Activated CD8-positive, alpha-beta T cell treated with anti-CD3 and anti-CD28 coated beads, Interleukin-2, amount 10 ng/mL, durations not matched to agents 7 days and 5 days (primary cell): Measurements from ENCODE around the gene MARCHF6. TPM values are rescaled to one million over a fixed set of nuclear protein-coding genes. Genes with fewer than 3 reads are reported as not detected.
"Not testable (repeated sequence)": the region's sequence is repeated elsewhere in the genome, so short reads cannot be mapped to it uniquely, and the experiment has no call there.

ENCODE experiments used
- ATAC-seq: fragments of 150-1000 bp; cut with Tn5 transposase; one replicate; pipeline ENCODE4 v1.10.0; 2021; ENCODE audit warnings: moderate library complexity
- CTCF ChIA-PET: fragments of 350-600 bp; sonication (Branson Sonifier 250); formaldehyde crosslinking; loops from one replicate; lab custom pipeline; 2021; ENCODE audit warnings: antibody characterized with exemption; lab: Charles Lee
- POLR2A ChIA-PET: fragments of 350-600 bp; sonication (Branson Sonifier 250); formaldehyde crosslinking; loops from one replicate; lab custom pipeline; 2021; ENCODE audit warnings: antibody characterized with exemption; lab: Charles Lee
- DNase-seq: peaks from one replicate; pipeline ENCODE4 v3.0.0-alpha.2; 2020
- H3K27ac Mint-ChIP-seq: one replicate; pipeline ENCODE4 v1.8.0; 2021; ENCODE audit warnings: mild to moderate bottlenecking, mixed read lengths
- H3K27me3 Mint-ChIP-seq: one replicate; pipeline ENCODE4 v1.8.0; 2021; ENCODE audit warnings: low read depth, mixed read lengths
- H3K36me3 Mint-ChIP-seq: one replicate; pipeline ENCODE4 v1.8.0; 2021; ENCODE audit warnings: low read depth, mixed read lengths
- H3K4me1 Mint-ChIP-seq: one replicate; pipeline ENCODE4 v1.8.0; 2021; ENCODE audit warnings: low read depth, mixed read lengths
- H3K4me3 Mint-ChIP-seq: one replicate; pipeline ENCODE4 v1.8.0; 2021; ENCODE audit warnings: mild to moderate bottlenecking, mixed read lengths
- H3K9me3 Mint-ChIP-seq: one replicate; pipeline ENCODE4 v1.8.0; 2022; ENCODE audit warnings: mixed read lengths; ENCODE audit not compliant: insufficient read depth
- total RNA-seq, 2 experiments: library from RNA; stranded (reverse); gene quantifications; one replicate each; pipeline ENCODE4 v1.2.3, GENCODE V29; 2021

The MARCHF6 gene
- total RNA-seq, 2 experiments from 2014 or later = 72.2 to 80.5 TPM

GRCh38 chr5:10339058-10339811 is 14.3 kb upstream of the MARCHF6 start:
- Mint-ChIP-seq H3K9me3 (no peaks in the 10 kb centered on the region), H3K27ac (no peak overlapping the region), H3K27me3 (peaks cover 11% of the 10 kb centered on the region), H3K4me3 (no peak overlapping the region), H3K36me3 (no peaks in the 10 kb centered on the region), H3K4me1 (no peaks in the 10 kb centered on the region)
- ATAC-seq = no peak
- POLR2A ChIA-PET = no interaction called here
- CTCF ChIA-PET = no interaction called here
- DNase-seq = peak; percentile 12

GRCh38 chr5:10339958-10340357 is 13.5 kb upstream of the MARCHF6 start:
- H3K4me1 Mint-ChIP-seq = no peaks in the 10 kb centered on the region
- ATAC-seq (no peak), DNase-seq (peak; percentile 9)
- ChIA-PET CTCF (no interaction called here), POLR2A (no interaction called here)
- H3K4me3 Mint-ChIP-seq = no peak overlapping the region
- no peak overlapping the region for H3K27ac Mint-ChIP-seq
- no peaks in the 10 kb centered on the region for H3K36me3 Mint-ChIP-seq
- peaks cover 3% of the 10 kb centered on the region for H3K27me3 Mint-ChIP-seq
- no peaks in the 10 kb centered on the region for H3K9me3 Mint-ChIP-seq

DNA sequence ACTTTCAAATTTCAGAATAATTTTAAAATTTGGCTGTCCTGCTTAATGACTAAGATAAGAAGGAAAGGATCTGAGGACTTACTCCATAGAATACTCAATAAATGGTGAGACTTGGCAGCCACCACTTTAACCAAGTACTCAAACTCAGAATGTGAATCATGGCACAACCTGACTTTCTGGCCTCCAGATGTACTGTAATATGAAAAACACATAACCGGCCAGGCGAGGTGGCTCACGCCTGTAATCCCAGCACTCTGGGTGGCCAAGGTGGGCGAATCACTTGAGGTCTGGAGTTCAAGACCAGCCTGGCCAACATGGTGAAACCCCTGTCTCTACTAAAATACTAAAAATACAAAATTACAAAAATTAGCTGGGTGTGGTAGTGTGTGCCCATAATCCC is 10.0 kb upstream of the MARCHF6 start:
- ATAC-seq = no peak
- Mint-ChIP-seq H3K9me3 (no peaks in the 10 kb centered on the region), H3K4me1 (no peaks in the 10 kb centered on the region), H3K27ac (no peak overlapping the region), H3K36me3 (no peaks in the 10 kb centered on the region), H3K27me3 (no peaks in the 10 kb centered on the region), H3K4me3 (no peak overlapping the region)
- ChIA-PET CTCF (no interaction called here), POLR2A (interaction anchor here (0.7 to 2.7 kb wide), 2 partner anchors 10 to 48 kb away, joined by 3 to 9 read pairs; partner anchors contain the start of gene MARCHF6)
- DNase-seq = no peak

DNA sequence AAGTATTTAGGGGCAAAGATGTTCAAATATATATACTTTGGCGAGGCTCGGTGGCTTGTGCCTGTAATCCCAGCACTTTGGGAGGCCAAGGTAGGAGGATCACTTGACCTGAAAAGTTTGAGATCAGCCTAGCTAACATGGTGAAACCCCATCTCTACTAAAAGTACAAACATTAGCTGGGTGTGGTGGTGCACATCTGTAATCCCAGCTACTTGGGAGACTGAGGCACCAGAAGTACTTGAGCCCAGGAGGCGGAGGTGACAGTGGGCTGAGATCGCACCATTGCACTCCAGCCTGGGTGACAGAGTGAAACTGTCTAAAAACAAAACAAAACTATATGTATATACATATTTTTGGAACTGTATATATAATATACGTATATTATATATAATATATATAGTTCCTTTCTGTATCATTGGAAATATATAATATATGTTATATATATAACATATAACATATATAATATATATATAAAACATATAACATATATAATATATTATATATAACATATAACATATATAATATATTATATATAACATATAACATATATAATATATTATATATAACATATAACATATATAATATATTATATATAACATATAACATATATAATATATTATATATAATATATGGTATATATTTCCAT is 8.9 kb upstream of the MARCHF6 start:
- H3K36me3 Mint-ChIP-seq, H3K4me1 Mint-ChIP-seq, H3K27ac Mint-ChIP-seq, H3K4me3 Mint-ChIP-seq, H3K27me3 Mint-ChIP-seq, H3K9me3 Mint-ChIP-seq, DNase-seq, CTCF ChIA-PET, ATAC-seq: not testable (repeated sequence)
- POLR2A ChIA-PET = interaction anchor here (0.6 kb wide), 1 partner anchor 8 kb away, joined by 4 read pairs; the partner anchor contains the start of gene MARCHF6

GRCh38 chr5:10348258-10348657 is 5.2 kb upstream of the MARCHF6 start:
- ChIA-PET POLR2A (no interaction called here), CTCF (no interaction called here)
- H3K4me3 Mint-ChIP-seq = no peak overlapping the region
- H3K27ac Mint-ChIP-seq = no peak overlapping the region
- H3K4me1 Mint-ChIP-seq = peaks cover 6% of the 10 kb centered on the region
- no peaks in the 10 kb centered on the region for H3K36me3 Mint-ChIP-seq
- H3K27me3 Mint-ChIP-seq = no peaks in the 10 kb centered on the region
- ATAC-seq (no peak), DNase-seq (no peak)
- no peaks in the 10 kb centered on the region for H3K9me3 Mint-ChIP-seq

DNA sequence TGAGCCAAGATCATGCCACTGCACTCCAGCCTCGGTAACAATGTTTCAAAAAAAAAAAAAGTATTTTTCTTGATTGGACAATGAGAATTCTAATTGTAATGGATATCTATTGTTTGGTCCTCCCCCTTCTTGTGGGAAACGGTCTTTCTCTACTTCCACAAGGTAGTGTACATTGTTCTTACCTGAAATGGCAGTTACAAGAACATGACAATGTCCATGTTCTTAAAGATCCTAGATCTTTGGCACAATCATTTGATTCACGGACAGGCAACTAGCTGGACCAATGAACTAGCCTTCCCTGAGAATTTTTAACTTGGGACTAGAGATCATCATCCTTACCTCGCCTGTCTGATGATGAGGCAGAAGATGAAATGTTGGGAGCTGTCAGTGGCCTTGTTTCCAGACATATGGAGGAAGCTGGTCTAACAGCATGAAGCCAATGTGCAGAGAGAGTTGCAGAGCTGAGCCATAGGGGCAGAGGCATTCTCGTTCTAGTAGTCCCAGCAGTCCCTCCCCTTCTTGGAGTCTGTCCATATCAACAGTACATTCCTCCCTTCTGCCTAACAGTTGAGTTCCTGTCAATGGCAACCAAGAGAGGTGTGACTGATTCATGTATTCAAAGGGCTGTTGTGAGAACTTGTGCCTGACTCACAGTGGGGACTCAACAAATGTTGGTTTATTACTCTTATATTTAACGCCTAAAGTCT is 2.1 kb upstream of the MARCHF6 start:
- no peak for ATAC-seq
- Mint-ChIP-seq H3K4me3 (no peak overlapping the region), H3K4me1 (peaks cover 15% of the 10 kb centered on the region), H3K9me3 (no peaks in the 10 kb centered on the region), H3K27me3 (no peaks in the 10 kb centered on the region), H3K36me3 (peaks cover 2% of the 10 kb centered on the region), H3K27ac (no peak overlapping the region)
- ChIA-PET POLR2A (no interaction called here), CTCF (no interaction called here)
- DNase-seq = peak; percentile 15

DNA sequence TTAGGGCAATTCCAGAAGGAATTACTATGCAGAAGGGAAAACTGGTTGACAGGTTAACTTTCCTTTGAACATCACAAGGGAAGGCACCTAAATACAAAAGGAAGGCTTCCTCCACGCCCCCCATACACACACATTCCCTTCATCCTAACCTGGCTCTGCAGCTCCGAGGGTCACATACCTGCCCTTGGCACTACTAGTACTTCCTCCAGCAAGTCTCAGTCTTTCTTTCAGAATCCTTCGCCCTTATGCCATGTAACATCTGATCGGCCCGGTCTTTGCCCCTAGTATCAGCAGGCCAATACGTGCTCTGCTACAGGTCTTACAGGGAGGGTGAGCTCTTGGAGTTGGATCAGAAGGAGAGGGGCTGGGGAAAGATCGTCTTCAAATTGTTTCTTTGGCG is 1.6 kb upstream of the MARCHF6 start:
- ChIA-PET CTCF (interaction anchor here (3.3 kb wide), 1 partner anchor 12 kb away, joined by 19 read pairs; no protein-coding TSS in a partner anchor), POLR2A (no interaction called here)
- Mint-ChIP-seq H3K27me3 (no peaks in the 10 kb centered on the region), H3K36me3 (peaks cover 2% of the 10 kb centered on the region), H3K9me3 (no peaks in the 10 kb centered on the region), H3K4me1 (peaks cover 19% of the 10 kb centered on the region), H3K27ac (no peak overlapping the region), H3K4me3 (peak overlapping the region; percentile 29)
- ATAC-seq (no peak), DNase-seq (peak; percentile 19)

- H3K27me3 Mint-ChIP-seq = no peaks in the 10 kb centered on the region
- peak overlapping the region; percentile 95 for H3K27ac Mint-ChIP-seq
- peaks cover 2% of the 10 kb centered on the region for H3K36me3 Mint-ChIP-seq
- peaks cover 23% of the 10 kb centered on the region for H3K4me1 Mint-ChIP-seq
- DNase-seq = no peak
- peak overlapping the region; percentile 87 for H3K4me3 Mint-ChIP-seq
- CTCF ChIA-PET = interaction anchor here (1.0 to 3.3 kb wide), 5 partner anchors 11 to 91 kb away, joined by 3 to 19 read pairs (median 4); no protein-coding TSS in a partner anchor
- ATAC-seq = peak; percentile 9
- POLR2A ChIA-PET = interaction anchor here (0.6 to 3.0 kb wide), 21 partner anchors 8 to 800 kb away, joined by 3 to 17 read pairs (median 4); partner anchors contain the start of genes ATPSCKMT and CCT5
- no peaks in the 10 kb centered on the region for H3K9me3 Mint-ChIP-seq
Observed at GRCh38 chr5:10352430-10353240, 860 bp upstream of the MARCHF6 start.

GRCh38 chr5:10354048-10354872 is 765 bp downstream of the MARCHF6 start:
- DNase-seq = peak; percentile 61

More at GRCh38 chr5:10354048-10354872, 765 bp downstream of the MARCHF6 start:
- CTCF ChIA-PET = interaction anchor here (0.9 to 3.3 kb wide), 9 partner anchors 10 to 221 kb away, joined by 3 to 19 read pairs (median 4); no protein-coding TSS in a partner anchor
- ATAC-seq = peak; percentile 4
- H3K9me3 Mint-ChIP-seq = no peaks in the 10 kb centered on the region
- peaks cover 2% of the 10 kb centered on the region for H3K36me3 Mint-ChIP-seq
- peaks cover 31% of the 10 kb centered on the region for H3K4me1 Mint-ChIP-seq
- no peaks in the 10 kb centered on the region for H3K27me3 Mint-ChIP-seq
- H3K4me3 Mint-ChIP-seq = peak overlapping the region; percentile 99
- H3K27ac Mint-ChIP-seq = peak overlapping the region; percentile 99
- POLR2A ChIA-PET = interaction anchor here (0.6 to 3.0 kb wide), 16 partner anchors 10 to 798 kb away, joined by 3 to 17 read pairs (median 4); partner anchors contain the start of genes ATPSCKMT and CCT5
